ENCODE data around the gene SNAP47.
"Not testable (repeated sequence)": the region's sequence is repeated elsewhere in the genome, so short reads cannot be mapped to it uniquely, and the experiment has no call there.

GRCh38 chr1:227710474-227710873, 24.8 kb upstream of the SNAP47 start:
- TF ChIP-seq, protein P1, sequence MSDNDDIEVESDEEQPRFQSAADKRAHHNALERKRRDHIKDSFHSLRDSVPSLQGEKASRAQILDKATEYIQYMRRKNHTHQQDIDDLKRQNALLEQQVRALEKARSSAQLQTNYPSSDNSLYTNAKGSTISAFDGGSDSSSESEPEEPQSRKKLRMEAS (IDR thresholded peaks at IDR 0.05; ENCODE audit: insufficient read depth, insufficient read length): not testable (repeated sequence)
- TF ChIP-seq, protein P2, sequence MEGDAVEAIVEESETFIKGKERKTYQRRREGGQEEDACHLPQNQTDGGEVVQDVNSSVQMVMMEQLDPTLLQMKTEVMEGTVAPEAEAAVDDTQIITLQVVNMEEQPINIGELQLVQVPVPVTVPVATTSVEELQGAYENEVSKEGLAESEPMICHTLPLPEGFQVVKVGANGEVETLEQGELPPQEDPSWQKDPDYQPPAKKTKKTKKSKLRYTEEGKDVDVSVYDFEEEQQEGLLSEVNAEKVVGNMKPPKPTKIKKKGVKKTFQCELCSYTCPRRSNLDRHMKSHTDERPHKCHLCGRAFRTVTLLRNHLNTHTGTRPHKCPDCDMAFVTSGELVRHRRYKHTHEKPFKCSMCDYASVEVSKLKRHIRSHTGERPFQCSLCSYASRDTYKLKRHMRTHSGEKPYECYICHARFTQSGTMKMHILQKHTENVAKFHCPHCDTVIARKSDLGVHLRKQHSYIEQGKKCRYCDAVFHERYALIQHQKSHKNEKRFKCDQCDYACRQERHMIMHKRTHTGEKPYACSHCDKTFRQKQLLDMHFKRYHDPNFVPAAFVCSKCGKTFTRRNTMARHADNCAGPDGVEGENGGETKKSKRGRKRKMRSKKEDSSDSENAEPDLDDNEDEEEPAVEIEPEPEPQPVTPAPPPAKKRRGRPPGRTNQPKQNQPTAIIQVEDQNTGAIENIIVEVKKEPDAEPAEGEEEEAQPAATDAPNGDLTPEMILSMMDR (IDR thresholded peaks at IDR 0.05; ENCODE audit: extremely low read depth in 1 of 2, insufficient read depth in 1 of 2, low read depth in 1 of 2, low read length in 2 of 2): not testable (repeated sequence)
- not testable (repeated sequence) for TF ChIP-seq POLR2AphosphoS5 (IDR thresholded peaks at IDR 0.05; ENCODE audit: insufficient read depth, low read depth, low read length); POLR2A (IDR thresholded peaks at IDR 0.05; ENCODE audit: low read depth, low read length)

Data from endothelial cell of umbilical vein (primary cell).